Renal cortex interstitium (tissue), 11 donors: ENCODE measurements around the gene SLC26A2. TPM values are rescaled to one million over a fixed set of nuclear protein-coding genes. Genes with fewer than 3 reads are reported as not detected.
"Not testable (repeated sequence)": the region's sequence is repeated elsewhere in the genome, so short reads cannot be mapped to it uniquely, and the experiment has no call there.

Experiments used
- DNase-seq, 11 donors: peaks; one replicate each; pipeline ENCODE4 v3.0.0-alpha.2; 2013; ENCODE audit warnings: low read depth in 9 of 11, low spot score in 4 of 11; ENCODE audit errors: extremely low read depth in 1 of 11
- polyA plus RNA-seq, 3 donors: library from polyadenylated mRNA; unstranded; fragments of 120-200 nt; gene quantifications; one replicate each; pipeline ENCODE4 v1.2.1, GENCODE V29; 2013; ENCODE audit not compliant: insufficient read length in 3 of 3

Gene SLC26A2
- polyA plus RNA-seq, 3 donors, result 17.9 to 20.7 (median 19.9) TPM

DNA sequence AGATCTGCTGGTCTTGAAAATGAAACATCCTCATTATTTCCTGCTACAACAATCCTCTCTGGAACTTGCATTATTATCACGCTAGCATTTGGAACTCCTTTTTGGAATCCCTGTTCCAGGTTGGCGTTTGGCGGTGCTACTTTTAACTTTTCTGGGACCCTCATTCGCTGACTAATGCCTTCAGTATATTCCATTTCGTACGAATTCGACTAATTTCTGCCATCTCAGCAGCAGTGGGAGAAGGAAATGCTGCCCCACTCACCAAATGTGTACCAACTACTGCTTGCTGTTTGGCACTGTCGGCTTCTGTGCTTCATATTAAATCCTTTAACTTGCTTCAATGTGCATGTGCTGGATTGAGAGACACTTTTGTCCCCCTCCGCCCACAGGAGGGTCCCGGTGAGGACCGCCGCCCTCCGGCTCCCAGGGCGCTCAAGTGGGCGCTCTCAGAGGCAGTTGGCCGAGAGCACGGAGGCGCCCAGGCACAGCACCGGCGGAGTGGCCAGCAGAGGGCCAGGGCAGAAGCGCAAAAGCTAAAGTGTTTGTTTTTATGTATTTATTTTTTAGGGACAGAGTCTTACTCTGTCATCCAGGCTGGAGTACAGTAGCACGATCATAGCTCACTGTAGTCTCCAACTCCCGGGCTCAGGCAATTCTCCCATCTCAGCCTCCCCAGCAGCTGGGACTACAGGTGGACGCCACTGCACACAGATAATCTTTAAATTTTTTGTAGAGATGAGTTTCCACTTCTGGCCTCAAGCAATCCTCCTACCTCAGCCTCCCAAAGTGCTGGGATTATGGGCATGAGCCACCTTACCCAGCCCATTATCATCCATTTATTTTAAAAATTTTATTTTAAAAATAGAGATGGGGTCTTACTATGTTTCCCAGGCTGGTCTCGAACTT is 27.9 kb upstream of the SLC26A2 start:
- DNase-seq, result no peak

DNA sequence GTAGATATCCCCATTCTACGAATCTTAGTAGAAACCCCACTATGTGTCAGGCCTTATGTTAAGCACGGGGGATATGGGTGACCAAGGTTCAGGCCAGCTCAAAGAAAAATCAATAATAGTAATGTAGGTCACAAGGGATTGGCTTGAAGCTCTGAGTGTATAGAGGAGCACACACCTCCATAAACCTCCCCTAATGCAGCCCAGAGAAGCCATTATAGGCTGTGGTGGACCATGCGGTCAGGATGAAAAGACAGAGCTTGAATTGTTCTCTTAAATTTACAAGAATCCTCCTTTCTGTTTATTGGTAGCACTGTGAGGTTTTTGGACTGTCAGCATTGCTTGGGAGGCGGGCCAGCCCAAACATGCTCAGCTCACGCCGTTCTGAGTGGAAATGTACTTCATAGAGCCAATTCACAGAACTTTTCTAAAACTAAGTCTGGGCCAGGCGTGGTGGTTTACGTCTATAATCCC is 25.1 kb upstream of the SLC26A2 start:
- no peak for DNase-seq

DNA sequence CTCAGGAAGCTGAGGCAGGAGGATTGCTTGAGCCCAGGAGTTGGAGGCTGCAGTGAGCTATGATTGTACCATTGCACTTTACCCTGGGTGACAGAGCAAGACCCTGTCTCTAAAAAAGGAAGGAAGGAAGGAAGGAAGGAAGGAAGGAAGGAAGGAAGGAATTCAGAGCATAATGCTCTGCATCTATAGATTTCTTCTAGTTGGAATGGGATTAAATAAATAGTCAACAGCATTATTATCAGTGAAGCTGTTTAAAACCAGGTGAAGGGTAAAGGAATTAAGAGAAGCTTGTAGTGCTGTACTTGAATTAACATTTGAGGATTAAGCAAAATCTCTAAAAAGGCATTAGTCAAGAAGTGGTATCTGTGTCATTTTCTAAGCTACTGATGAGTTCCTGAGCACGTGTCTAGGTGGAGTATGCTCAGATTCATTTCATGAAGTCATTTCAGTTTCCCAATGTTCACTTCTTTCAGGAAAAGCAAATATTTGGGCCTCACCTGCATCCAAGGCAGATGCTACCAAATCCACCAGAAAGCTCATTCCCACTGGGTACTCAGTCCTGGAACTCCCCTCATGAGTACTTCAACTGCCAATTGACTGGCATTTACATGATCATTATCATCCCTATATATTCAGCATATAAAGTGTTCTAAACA is 24.4 kb upstream of the SLC26A2 start:
- DNase-seq, result no peak

DNA sequence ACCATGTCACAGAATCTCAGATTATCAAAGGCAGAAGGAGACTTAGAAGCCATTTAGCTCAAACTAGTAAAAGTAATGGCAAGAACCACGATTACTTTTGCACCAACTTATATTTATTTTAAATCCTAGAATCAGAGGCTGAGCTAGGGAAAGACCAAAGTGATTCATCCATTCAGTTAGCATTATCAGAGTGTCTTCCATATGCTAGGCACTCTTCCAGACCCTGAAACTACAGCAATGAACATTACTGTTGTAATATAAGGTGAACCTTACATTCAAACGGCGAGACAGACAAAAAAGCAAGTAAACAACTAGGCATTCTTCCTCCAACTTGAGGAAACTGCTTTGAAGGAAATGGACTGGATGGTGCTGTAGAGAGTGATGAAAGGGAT is 23.9 kb upstream of the SLC26A2 start:
- no peak for DNase-seq

DNA sequence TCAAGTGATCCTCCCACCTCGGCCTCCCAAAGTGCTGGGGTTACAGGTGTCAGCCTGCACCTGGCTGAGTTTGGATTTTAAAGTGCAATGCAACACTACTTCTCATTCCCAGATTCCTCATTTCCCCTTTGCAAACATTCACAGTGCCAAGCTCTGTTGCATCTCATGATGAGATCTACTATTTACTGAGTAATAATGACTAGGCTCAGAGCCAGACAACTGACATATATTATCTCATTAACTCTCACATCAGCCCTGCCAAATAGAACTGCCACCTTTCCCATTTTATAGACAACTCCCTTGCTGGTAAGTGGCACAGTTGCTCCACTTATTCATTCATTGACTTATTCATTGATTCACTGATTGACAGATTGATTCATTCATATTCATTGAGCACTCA is 22.9 kb upstream of the SLC26A2 start:
- DNase-seq, result no peak

DNA sequence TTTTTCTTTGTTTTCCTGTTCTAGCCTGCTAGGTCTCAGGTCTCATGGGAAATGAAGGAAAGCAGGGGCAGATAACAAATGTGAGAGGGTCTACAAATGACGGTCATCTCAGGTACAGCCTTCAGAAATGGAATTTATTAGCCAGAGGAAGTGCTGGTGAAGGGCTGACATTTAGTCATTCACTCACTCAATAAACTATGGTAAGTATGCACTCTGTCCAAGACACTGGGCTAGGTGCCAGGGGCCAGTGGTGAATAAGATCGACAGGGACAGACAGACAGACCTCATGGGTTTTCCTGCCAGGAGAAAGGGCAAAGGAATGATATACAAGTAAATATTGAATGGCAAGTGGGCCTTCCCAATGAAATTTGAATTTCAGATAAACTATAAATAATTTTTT is 22.3 kb upstream of the SLC26A2 start:
- DNase-seq, result no peak

DNA sequence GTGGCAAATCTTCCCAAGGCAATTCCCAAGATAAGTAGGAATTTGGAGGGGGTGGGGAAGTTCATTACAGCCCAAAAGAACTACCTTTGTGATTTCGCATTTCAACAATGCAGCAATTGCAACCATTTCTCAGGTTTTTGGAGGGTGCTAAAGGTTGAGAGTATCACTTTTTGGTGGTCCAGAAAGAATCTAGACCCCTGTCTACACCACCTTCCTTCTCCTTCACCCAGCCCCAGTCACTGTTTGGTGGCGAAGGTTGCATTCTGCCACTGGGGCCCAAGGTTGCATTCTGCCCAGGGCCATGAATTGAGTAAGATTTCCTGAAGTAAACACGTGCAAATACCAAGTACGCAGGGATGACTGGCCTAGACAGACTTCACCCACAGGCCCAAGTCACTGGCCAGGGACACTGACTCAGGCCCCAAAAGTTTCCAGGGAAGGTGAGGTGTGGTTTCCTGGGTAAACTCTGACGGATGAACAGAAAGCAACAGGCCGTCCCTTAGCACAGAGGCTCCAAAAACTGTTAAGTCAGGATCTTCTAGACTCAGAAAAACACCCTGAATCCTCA is 21.7 kb upstream of the SLC26A2 start:
- DNase-seq, result no peak

DNA sequence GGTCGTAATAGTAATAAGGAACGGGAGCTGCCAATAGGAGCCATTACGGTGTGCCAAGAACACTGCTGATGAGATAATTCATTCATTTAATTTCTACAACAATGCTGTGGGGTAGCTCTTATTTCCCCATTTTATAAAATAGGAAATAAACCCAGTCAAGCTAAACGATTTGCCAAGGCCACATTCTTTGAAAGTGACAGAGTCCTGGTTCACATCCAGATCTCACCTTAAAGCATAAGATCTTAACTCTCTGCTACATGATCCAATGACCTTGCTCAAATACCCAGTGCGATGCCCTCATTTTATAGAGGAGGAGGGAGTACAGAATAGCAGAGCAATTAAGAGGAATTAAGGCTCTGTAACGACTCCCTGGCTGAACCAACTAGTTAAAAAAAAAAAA is 21.0 kb upstream of the SLC26A2 start:
- DNase-seq, result no peak

DNA sequence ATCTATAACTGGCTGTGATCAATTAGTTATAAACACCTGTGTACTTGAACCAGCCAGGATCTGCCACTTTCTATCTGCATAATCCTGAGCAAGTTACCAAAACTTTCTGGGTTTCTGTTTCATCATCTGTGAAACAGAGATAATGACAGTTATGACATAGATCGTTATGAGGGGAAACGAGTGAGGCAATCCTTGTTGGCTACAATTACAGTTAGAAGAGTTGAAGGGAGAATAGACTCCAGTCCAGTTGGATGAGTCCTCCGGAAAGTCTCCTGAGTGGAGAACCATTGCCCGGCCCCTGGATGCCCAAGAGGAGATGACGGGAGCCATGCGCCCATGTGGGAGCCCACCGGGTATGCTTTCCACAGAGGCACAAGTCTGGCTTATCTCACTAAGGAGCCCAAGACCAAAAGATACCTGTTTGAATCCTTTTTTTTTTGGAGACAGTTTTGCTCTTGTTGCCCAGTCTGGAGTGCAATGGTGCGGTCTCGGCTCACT is 20.4 kb upstream of the SLC26A2 start:
- no peak for DNase-seq

DNA sequence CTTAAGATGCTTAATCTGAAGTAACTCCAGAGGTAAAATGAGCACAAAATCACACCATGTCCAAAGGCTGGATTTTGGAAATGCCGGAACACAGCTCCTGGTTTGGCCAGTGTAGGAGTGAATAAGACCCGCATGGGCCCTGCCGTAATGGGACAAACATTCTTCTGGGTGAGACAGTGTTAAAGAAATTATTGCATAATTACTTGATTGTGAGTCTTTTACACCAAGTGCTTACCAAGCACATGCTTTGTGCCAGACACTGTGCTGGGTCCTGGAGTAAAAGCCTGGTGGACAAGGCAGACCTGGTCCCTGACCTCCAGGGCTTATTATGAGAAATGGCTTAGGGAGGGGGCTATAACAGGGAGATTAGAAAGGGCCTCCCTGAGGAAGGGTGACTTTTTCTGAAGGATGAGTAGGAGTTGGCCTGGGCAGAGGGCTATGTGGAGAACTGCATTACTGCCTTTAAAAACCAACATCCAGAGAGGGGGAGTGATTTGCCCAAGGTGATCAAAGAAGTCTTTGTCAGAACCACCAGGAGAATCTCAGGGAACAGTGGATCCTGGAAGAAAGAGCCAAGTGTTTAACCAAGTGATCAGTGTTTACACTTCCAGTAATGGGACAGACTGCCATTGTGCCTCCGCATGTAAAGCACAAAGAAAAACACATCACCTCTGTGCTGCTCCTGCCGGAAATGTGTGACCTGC is 19.5 kb upstream of the SLC26A2 start:
- DNase-seq, result no peak

DNA sequence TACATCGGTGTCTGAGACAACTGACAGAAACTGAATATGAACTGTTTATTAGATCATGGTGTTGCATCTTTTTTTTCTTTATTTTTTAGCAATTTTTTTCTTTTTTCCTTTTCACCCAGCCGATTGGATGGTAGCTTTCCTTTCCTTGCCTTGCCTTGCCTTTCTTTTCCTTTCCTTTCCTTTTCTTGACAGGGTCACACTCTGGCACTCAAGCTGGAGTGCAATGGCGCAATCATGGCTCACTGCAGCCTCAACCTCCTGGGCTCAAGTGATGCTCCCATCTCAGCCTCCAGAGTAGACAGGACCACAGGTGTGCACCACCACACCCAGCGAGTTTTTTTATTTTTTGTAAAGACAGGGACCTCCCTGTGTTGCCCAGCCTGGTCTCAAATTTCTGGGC is 18.8 kb upstream of the SLC26A2 start:
- no peak for DNase-seq

DNA sequence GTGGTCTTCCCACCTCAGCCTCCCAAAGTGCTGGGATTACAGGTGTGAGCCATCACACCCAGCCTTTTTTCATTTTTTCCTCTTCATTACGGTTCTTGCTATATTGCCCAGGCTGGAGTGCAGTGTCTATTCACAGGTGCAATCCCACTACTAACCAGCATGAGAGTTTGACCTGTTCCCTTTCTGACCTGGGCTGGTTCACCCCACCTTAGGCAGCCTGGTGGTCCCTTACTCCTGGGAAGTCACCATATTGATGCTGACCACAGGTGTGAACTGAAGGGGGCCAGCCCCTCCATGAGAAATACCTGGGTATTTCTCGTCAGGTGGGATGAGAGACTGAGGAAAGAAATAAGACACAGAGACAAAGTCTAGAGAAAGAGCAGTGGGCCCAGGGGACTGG is 18.4 kb upstream of the SLC26A2 start:
- DNase-seq, result no peak

DNA sequence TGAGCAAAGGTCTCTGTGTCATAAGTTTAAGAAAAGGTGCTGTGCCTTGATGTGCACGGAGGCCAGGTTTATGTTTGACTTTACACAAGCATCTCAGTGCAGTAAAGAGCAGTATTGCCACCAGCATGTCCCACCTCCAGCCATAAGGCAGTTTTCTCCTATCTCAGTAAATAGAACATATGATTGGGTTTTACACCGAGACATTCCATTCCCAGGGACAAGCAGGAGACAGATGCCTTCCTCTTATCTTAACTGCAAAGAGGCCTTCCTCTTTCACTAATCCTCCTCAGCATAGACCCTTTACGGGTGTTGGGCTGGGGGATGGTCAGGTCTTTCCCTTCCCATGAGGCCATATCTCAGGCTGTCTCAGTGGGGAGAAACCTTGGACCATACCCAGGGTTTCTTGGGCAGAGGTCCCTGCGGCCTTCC is 17.8 kb upstream of the SLC26A2 start:
- not testable (repeated sequence) for DNase-seq

DNA sequence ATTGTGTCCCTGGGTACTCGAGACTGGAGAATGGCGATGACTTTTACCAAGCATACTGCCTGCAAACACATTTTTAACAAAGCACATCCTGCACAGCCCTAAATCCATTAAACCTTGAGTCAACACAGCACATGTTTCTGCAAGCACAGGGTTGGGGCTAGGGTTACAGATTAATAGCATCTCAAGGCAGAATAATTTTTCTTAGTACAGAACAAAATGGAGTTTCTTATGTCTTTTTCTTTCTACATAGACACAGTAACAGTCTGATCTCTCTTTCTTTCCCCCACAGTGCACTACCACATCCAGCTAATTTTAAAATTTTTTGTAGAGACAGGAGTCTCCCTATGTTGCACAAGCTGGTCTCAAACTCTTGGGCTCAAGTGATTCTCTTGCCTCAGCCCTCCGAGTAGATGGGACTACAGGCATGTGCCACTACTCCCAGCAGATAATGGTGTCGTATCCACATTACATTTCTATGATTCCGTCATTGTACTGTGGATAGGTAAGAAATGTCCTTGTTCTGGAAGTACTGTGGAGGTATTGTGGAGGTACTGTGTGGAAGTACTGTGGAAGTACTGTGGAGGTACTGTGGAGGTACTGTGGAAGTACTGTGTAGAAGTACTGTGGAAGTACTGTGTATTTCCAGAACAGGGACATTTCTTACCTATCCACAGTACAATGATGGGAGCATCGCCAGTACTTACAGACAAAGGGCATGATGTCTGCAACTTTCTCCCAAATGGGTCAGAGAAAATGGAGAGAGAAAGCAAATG is 17.2 kb upstream of the SLC26A2 start:
- DNase-seq, result not testable (repeated sequence)

DNA sequence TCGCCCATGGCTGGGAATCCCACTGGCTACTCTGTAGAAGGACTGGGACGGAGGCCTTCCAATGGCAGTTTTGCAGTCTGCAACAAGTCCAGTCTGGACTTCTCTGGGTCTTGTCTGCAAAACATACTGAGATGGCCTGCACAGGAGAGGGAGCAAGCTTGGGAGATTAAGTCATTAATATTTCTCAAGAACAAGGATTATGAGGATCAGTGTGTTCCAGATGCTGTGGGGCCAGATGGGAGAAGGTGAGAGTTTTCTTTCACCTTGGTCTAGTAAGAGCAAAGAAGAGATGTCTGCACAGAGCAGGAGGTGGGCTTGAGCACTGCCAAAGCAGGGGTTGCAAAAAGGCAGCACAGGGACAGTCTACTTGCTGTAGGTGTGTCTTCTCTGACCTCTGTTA is 15.9 kb upstream of the SLC26A2 start, which contains the start of gene PDE6A:
TSS of gene PDE6A (minus strand) at position 128 of the 400 bp plus-strand sequence. CDS start at position 8, 120 bp downstream.
- DNase-seq, result no peak

DNA sequence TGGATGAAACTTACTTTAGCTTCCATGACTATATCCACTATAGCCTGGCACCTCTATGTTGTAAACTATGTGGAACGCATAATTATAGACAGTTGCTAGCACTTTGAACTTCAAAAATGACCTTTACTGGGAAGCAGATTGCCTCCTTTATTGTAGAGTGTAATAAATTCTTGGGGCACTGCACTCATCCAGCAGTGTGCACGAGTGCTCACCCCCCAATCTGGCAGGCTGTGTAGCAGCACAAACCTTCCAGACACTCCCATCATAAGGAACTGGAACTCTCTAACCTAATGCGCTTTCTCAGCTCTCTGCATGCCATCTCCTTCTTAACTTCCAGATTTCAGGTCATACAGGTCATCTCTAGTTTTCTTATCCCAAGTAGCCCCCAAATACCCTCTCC is 14.4 kb upstream of the SLC26A2 start:
- DNase-seq, result no peak

DNA sequence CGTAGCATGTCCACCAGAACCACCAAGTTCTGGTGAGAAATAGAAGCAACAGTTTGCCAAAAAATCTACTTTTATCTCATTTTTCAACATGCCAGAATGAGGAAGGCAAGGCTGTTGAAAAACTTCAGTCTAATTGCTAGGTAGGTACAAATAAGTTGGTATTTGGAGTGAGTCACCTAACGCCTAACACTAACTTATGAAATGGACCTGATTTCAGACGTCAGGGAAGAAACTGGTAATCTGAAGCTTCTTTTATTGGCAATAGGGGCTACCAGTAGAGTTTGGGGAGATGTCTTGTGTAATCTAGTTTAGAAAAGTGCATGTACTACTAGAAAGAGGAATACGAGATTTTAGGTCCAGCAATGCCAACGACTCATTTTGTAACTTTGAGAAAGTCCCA is 11.6 kb upstream of the SLC26A2 start:
- DNase-seq, result no peak

DNA sequence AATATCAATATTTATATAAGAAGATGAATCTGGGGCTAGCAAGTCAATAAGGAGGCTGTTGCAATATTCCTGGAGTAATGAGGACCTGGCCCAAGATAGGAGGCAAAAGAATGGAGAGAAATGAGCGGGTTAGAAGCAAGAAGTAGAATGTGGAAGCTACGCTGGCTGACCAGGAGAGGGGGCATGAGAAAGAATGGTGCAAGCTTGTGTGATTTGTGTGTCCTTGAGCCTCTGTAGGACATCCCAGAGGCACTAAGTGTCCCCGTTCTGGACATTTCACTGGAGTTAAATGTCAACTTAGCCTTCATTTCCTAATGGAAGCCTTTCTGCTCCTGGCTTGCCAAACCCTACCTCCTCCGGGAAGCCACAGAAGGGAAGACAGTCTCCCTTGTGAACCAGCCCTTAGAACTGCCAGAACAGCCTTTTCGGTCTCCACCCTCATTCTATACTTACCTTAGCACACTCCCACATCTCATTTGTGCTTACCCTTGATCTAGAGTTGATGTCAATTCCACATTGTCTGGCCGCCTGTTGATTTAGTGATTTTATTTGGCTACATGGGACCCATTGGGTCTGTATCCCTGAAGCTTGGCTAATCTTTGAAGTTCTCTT is 9.3 kb upstream of the SLC26A2 start:
- no peak for DNase-seq
